SK-N-SH treated with all-trans-retinoic acid at 6 μM for 48 hours (cell line): ENCODE data around the gene PRH2.

Experiments used
- ATAC-seq: fragments of 200-7000 bp; cut with Tn5 transposase; 3 replicates; pipeline ENCODE4 v1.9.1; 2020; ENCODE audit warnings: mild to moderate bottlenecking, moderate library complexity
- ARNTL ChIP-seq: fragments of 450-650 bp; formaldehyde crosslinking; IDR thresholded peaks from 2 replicates; pipeline ENCODE4 v1.5.0; 2020; ENCODE audit warnings: low read depth, mild to moderate bottlenecking, moderate library complexity, borderline replicate concordance
- ISL1 ChIP-seq: fragments of 250-450 bp; sonication (Bioruptor Pico); IDR thresholded peaks from 2 replicates; pipeline ENCODE4 v2.1.2; 2022; ENCODE audit warnings: mild to moderate bottlenecking, moderate library complexity
- RARB ChIP-seq: fragments of 250-450 bp; sonication (Bioruptor Pico); IDR thresholded peaks from 2 replicates; pipeline ENCODE4 v1.8.0; 2021; ENCODE audit warnings: mild to moderate bottlenecking, moderate library complexity
- ZC3H10 ChIP-seq: fragments of 250-450 bp; sonication (Bioruptor Pico); IDR thresholded peaks from 2 replicates; pipeline ENCODE4 v1.5.1; 2021; ENCODE audit warnings: mild to moderate bottlenecking, moderate library complexity
- ZFP3 ChIP-seq: fragments of 250-450 bp; sonication (Bioruptor Pico); IDR thresholded peaks from 2 replicates; pipeline ENCODE4 v1.5.0; 2020; ENCODE audit warnings: mild to moderate bottlenecking, moderate library complexity

The PRH2 gene

GRCh38 chr12:10982244-10982643 is 53.2 kb downstream of the PRH2 start:
- no peak for ATAC-seq
- TF ChIP-seq ISL1 (CRISPR knock-in tag) (no peak), ZFP3 (CRISPR knock-in tag) (no peak), RARB (no peak), ZC3H10 (CRISPR knock-in tag) (no peak), ARNTL (CRISPR knock-in tag) (no peak)
